ENCODE measurements around the gene LAMA3.

Gene LAMA3

GRCh38 chr18:23972453-23972852, 283.2 kb downstream of the LAMA3 start:
- DNase-seq (ENCODE audit: low spot score), result peak; percentile 70

DNA sequence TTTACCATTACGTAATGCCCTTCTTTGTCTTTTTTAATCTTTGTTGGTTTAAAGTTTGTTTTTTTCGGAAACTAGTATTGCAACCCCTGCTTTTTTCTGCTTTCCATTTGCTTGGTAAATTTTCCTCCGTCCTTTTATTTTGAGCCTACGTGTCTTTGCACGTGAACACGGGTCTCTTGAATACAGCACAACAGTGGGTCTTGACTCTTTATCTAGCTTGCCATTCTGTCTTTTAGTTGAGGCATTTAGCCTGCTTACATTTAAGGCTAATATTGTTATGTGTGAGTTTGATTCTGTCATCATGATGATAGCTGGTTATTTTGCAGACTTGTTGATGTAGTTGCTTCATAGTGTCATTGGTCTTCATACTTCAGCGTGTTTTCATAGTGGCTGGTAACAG, 287.9 kb downstream of the LAMA3 start:
- no peak for DNase-seq (ENCODE audit: low spot score)

- DNase-seq (ENCODE audit: low spot score), result no peak
These were observed 288.6 kb downstream of the LAMA3 start for GRCh38 chr18:23977719-23978483.

- DNase-seq (ENCODE audit: low spot score), result no peak
These were observed 292.2 kb downstream of the LAMA3 start for GRCh38 chr18:23981369-23981980.

DNA sequence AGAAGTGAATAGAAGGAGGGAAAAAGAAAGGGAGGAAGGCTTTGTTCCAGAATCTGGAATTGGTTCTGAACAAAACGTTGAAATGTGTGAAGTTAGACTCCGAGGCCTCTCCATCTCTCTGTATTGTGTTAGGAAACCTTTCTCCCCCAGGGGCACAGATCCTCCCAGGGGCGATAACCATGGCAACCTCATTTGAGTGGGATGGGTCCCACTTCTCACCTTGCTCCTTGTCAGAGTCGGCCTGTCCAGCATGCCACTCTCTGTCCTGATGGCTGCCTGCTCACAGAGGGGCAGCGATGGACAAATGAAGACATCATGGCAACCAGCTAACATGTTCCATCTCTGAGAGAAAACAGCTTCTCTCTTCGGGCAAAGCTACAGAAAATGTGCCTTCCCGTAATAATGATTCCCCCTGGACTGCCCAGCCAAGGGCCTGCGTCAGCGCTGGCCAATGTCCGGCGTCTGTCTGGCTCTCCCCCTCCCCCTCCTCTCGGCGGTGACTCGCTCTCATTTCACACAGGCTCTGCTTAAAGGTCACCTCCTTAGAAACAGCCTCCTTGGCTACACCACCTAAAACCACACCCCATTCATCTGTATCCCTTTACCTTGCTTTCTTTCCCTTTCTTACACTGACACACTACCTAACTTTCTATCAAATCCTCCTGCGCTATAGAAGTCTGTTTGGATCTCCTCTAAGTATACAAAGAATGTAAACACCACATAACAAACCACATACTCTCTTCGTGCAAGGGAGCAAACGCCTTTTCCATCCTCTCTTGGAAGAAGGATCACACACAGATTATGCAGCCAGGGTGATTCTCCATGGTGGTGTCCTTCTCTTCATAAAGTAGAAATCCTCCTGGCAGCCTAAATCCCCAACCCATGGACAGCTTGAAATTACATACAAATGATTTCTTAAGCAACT, 293.2 kb downstream of the LAMA3 start:
- DNase-seq (ENCODE audit: low spot score), result no peak

GRCh38 chr18:23983112-23983511, 293.9 kb downstream of the LAMA3 start:
- DNase-seq (ENCODE audit: low spot score), result no peak

GRCh38 chr18:23986600-23987359, 297.5 kb downstream of the LAMA3 start:
- DNase-seq (ENCODE audit: low spot score), result no peak

DNA sequence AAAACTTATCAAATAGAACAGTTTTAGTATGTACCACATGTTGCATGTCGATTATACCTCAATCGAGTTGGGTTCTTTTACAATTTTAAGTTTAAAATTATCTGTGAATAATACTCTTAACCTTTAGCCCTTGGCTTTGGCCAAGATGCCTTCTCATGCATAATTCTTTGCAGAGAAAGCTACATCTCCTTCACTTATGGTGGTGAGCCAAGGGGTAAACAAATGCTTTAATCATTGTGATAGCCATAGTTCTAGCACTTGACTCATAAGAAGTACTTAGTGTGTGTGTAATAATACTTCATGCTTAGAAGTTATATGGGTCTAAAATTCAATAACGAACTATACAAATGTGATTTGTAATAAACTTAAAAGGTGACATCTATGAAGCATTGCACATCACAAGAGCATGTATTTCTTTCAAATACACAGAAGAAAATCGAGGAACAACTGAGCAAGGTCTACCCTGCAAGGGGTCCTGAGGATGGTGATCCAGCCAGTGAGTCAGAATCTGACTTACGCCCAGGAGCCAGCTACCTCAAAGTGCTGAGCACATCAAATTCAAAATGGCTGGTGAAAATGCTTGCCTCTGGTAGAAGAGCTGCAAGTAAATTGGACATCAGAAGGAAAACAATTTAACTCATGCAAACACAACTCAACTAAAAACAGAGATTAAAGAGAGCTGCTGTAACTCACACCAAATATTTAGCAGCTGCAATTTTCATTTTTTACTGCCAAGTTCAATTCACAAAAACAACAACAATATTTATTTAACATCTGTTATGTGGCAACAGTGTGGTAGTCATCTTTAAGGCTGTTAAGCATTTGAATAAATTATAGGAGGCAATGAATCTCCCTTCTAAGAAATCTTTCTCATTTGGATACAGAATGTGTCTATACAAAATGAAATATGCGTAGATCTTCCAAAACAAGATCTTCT, 301.5 kb downstream of the LAMA3 start:
- no peak for DNase-seq (ENCODE audit: low spot score)

- peak; percentile 76 for DNase-seq (ENCODE audit: low spot score)
These were observed 303.1 kb downstream of the LAMA3 start for GRCh38 chr18:23992089-23992940.

GRCh38 chr18:23992941-23993280, 303.7 kb downstream of the LAMA3 start:
- DNase-seq (ENCODE audit: low spot score), result no peak

GRCh38 chr18:23994361-23994902, 305.2 kb downstream of the LAMA3 start:
- peak; percentile 68 for DNase-seq (ENCODE audit: low spot score)

GRCh38 chr18:23995180-23995579, 305.9 kb downstream of the LAMA3 start:
- DNase-seq (ENCODE audit: low spot score), result no peak

DNA sequence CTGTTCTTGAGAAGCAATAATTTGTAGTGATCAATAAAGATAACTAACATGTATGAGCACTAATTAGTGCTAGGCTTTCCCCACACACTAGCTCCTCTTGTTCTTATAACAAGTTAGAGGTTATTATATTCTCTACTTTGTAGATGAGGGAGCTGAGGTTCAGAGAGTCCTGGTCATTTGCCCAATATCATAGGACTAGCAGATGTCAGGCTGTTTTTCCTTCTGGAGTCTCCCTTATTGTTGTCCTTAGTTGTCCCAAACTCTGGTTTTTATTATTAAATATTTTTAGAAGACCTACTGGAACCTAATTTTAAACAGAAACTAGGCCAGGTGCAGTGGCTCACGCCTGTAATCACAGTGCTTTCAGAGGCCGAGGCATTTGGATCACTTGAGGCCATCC, 308.8 kb downstream of the LAMA3 start:
- DNase-seq (ENCODE audit: low spot score), result no peak

- no peak for DNase-seq (ENCODE audit: low spot score)
These were observed 309.6 kb downstream of the LAMA3 start for GRCh38 chr18:23998820-23999219.

GRCh38 chr18:24000613-24001490, 311.6 kb downstream of the LAMA3 start:
- DNase-seq (ENCODE audit: low spot score), result peak; percentile 53

DNA sequence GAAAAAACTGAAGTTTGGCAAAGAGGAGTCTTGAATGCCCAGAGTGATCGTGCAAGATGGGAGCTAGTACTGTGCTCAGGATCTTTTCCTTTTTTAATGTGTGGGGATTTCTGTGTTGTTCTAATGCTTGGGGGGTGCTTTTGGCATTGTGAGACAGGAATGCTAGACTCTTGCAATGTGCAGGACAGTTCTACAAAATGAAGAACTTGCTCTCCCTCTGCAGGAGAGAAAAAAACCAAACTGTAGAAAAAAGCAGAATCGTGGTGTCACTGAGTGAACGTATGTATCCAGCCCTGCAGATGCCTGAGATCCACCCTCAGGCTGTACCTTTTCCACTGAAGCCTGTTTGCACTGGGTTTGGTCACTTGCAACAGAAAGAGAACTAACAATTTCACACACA, 313.2 kb downstream of the LAMA3 start:
- DNase-seq (ENCODE audit: low spot score), result no peak

DNA sequence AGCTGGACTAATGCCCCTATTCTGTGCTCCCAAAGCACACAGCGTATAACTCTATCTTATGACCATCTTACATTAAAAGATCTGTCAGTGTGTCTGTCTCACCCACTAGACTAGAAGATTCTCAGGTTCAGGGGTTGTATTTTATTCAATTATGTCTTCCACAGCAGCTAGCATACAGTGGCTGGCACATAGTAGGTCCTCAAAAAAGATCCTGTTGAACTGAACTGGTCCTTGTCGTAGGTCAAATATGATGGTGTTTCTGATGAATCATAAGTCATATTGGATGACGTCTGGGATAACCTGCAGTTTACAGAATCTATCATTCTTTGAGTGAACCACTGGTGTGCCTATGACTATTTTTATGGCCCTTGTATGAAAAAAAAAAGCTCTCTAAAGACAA, 314.0 kb downstream of the LAMA3 start:
- DNase-seq (ENCODE audit: low spot score), result no peak

- no peak for DNase-seq (ENCODE audit: low spot score)
These were observed 314.8 kb downstream of the LAMA3 start for GRCh38 chr18:24003903-24004640.
